ENCODE data around the gene MRPL50. TPM values are rescaled to one million over a fixed set of nuclear protein-coding genes. Genes with fewer than 3 reads are reported as not detected.

MRPL50 gene
- total RNA-seq, 2 experiments from 2014 or later, result 9.2 to 10.2 TPM

DNA sequence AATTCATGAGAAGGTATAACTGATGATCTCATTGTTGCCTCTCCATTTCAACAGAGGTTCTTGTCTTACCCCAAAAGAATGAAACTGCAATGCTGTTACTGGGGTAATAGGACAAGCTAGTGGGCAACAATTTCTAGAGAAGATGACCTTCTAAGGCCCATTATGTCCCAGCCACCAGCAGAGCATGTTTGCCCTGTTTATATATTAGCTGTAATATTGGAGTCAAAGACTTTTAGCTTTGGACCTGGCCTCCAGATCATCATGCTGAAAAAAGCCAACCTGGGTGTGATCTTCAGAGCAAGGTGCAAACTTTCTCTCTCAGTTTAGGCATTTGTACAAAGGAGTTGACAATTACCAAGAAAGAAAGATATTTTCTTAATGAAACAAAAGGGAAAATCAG, 33.8 kb upstream of the MRPL50 start:
- peaks cover 7% of the 10 kb centered on the region for H3K27me3 Mint-ChIP-seq
- ChIA-PET POLR2A (no interaction called here), CTCF (no interaction called here)
- no peaks in the 10 kb centered on the region for H3K9me3 Mint-ChIP-seq
- no peak overlapping the region for H3K27ac Mint-ChIP-seq
- no peaks in the 10 kb centered on the region for H3K36me3 Mint-ChIP-seq (ENCODE audit: low read depth)
- DNase-seq, result no peak
- no peaks in the 10 kb centered on the region for H3K4me1 Mint-ChIP-seq
- H3K4me3 Mint-ChIP-seq, result no peak overlapping the region

DNA sequence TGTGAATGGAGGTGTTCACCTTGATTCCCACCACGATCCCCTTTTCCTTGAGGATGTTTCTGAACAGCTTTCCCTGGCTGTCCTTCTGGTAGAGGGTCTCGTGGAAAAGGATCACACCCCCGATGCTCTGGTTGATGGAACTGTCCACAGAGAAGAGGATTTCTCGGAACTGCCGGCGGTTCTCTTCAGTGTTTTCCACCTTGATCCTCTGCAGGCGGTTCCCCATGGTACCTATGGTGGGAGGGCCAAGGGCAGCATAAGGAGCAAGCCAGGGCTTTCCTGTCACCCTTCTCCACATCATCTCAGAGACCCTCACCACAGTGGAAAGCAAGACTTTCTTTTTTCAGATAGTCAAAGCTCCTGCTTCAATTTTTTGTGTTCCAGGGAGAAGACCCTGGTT, 31.3 kb upstream of the MRPL50 start:
- ChIA-PET POLR2A (no interaction called here), CTCF (no interaction called here)
- no peak overlapping the region for H3K27ac Mint-ChIP-seq
- no peaks in the 10 kb centered on the region for H3K27me3 Mint-ChIP-seq
- DNase-seq, result no peak
- H3K9me3 Mint-ChIP-seq, result no peaks in the 10 kb centered on the region
- H3K36me3 Mint-ChIP-seq (ENCODE audit: low read depth), result no peaks in the 10 kb centered on the region
- H3K4me3 Mint-ChIP-seq, result no peak overlapping the region
- no peaks in the 10 kb centered on the region for H3K4me1 Mint-ChIP-seq

DNA sequence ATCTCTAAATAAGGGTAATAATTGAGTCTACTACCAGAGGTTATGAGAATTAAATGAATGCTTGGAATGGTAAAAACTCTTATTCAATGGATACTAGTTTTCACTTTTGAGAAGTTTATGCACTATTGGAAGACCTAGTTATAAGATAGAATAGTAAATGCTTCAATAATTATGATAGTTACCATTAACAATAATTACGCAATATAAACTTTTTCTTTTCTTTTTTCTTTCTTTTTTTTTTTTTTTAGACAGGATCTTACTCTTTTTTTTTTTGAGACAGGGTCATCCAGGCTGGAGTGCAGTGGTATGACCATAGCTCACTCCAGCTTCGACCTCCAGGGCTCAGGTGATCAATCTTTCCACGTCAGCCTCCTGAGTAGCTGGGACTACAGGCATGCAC, 30.5 kb upstream of the MRPL50 start:
- Mint-ChIP-seq H3K27ac (no peak overlapping the region), H3K36me3 (ENCODE audit: low read depth) (no peaks in the 10 kb centered on the region), H3K27me3 (peaks cover 3% of the 10 kb centered on the region), H3K9me3 (no peaks in the 10 kb centered on the region), H3K4me1 (no peaks in the 10 kb centered on the region), H3K4me3 (no peak overlapping the region)
- CTCF ChIA-PET, result no interaction called here
- POLR2A ChIA-PET, result no interaction called here
- DNase-seq, result no peak

DNA sequence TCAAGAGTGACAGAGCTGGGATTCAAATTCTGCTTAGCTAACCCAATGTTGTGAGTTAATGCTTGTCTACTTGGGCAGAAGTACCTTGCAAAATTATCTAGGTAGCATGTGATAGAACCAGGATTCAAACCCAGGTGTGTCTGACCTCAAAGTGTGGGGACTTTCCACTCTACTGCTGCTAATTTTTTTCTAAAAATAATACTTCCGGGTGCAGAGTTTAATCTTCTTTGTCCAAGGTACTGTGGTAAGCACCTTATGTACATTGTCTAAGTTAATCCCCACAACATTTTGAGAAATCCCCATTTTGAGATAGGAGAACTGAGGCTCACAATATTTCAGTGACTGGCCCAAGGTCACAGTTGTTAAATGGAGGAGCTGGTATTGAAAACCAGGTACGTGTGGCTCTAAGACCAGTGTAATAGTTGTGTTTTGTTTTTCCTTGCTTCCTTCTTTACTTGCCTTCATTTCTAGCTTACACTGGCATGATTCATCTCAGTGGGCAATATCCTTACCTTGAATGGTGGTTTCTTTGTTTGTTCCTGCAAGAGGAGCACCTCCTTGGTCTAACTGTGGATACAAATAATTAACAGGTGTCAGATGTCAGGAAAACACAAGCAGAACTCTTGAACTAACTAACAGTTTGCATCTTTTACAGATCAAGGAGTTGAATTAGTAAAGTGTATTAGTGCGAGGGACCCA, 29.7 kb upstream of the MRPL50 start:
- Mint-ChIP-seq H3K4me1 (no peaks in the 10 kb centered on the region), H3K27me3 (peaks cover 8% of the 10 kb centered on the region), H3K4me3 (no peak overlapping the region), H3K27ac (no peak overlapping the region), H3K36me3 (ENCODE audit: low read depth) (no peaks in the 10 kb centered on the region), H3K9me3 (no peaks in the 10 kb centered on the region)
- ChIA-PET POLR2A (no interaction called here), CTCF (no interaction called here)
- DNase-seq, result no peak

DNA sequence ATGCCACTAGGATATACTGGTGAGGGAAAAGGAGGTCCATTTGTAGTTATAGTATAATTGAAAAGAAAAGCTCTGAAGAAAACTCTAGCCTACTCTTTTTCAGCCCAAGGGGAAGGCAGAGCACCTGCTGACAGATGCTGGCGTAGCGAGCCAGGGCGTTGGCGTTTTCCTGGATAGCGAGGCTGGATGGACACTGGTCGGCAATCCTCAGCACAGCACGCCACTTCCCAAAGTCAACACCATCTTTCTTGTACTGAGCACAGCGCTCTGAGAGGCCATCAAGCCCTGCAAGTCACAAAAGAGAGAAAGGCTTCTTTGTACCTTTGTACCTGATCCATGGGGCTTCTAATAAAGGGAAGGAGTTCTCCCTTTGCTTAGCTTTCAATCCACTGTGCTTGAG, 28.9 kb upstream of the MRPL50 start:
- peaks cover 8% of the 10 kb centered on the region for H3K27me3 Mint-ChIP-seq
- CTCF ChIA-PET, result no interaction called here
- DNase-seq, result no peak
- H3K9me3 Mint-ChIP-seq, result peaks cover under 1% of the 10 kb centered on the region
- H3K4me3 Mint-ChIP-seq, result no peak overlapping the region
- H3K27ac Mint-ChIP-seq, result no peak overlapping the region
- POLR2A ChIA-PET, result no interaction called here
- no peaks in the 10 kb centered on the region for H3K36me3 Mint-ChIP-seq (ENCODE audit: low read depth)
- H3K4me1 Mint-ChIP-seq, result no peaks in the 10 kb centered on the region

DNA sequence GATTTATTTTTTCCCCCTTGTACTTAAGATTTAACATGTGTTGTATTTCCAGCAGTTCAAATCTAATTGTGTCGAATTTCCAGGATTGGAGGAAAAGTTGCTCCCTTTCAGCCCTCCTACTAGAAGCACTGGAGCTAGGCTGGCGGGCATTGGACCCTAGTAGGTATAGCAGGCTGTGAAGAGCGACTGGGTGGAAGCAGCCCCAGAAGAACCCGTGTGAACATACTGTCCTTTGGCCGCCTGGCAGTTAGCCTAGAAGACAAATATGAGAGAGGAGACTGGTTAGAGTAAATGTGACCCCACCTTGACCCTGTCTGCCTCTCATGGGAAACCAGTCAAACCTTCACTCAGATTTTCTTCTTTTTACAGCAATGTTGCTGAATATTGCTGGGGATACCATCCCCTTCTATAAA, 23.2 kb upstream of the MRPL50 start:
- no peak overlapping the region for H3K27ac Mint-ChIP-seq
- H3K36me3 Mint-ChIP-seq (ENCODE audit: low read depth), result no peaks in the 10 kb centered on the region
- no peak overlapping the region for H3K4me3 Mint-ChIP-seq
- POLR2A ChIA-PET, result no interaction called here
- H3K4me1 Mint-ChIP-seq, result no peaks in the 10 kb centered on the region
- peaks cover 8% of the 10 kb centered on the region for H3K27me3 Mint-ChIP-seq
- CTCF ChIA-PET, result no interaction called here
- peaks cover 9% of the 10 kb centered on the region for H3K9me3 Mint-ChIP-seq
- DNase-seq, result no peak

DNA sequence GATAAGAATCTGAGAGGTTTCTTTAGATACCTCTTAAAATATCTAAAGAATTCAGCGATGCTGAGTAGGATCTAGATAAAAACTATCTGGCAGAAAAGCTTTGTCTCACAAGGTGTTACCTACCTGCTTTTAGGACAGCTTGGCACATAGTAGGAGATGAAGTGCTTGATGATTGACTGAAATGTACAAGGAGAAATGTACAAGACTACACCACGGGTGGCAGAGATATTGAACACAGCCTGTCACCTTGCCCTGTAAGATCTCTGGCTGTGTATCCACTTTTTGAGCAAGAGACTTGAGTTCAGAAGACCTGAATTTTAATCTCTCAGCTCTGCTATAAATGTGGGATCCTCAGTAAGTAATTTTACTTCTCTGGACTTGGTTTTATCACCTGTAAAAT, 21.4 kb upstream of the MRPL50 start:
- ChIA-PET CTCF (no interaction called here), POLR2A (no interaction called here)
- no peaks in the 10 kb centered on the region for H3K36me3 Mint-ChIP-seq (ENCODE audit: low read depth)
- H3K9me3 Mint-ChIP-seq, result peaks cover 17% of the 10 kb centered on the region
- DNase-seq, result no peak
- H3K27ac Mint-ChIP-seq, result no peak overlapping the region
- H3K4me1 Mint-ChIP-seq, result no peaks in the 10 kb centered on the region
- no peak overlapping the region for H3K4me3 Mint-ChIP-seq
- H3K27me3 Mint-ChIP-seq, result peaks cover 8% of the 10 kb centered on the region

DNA sequence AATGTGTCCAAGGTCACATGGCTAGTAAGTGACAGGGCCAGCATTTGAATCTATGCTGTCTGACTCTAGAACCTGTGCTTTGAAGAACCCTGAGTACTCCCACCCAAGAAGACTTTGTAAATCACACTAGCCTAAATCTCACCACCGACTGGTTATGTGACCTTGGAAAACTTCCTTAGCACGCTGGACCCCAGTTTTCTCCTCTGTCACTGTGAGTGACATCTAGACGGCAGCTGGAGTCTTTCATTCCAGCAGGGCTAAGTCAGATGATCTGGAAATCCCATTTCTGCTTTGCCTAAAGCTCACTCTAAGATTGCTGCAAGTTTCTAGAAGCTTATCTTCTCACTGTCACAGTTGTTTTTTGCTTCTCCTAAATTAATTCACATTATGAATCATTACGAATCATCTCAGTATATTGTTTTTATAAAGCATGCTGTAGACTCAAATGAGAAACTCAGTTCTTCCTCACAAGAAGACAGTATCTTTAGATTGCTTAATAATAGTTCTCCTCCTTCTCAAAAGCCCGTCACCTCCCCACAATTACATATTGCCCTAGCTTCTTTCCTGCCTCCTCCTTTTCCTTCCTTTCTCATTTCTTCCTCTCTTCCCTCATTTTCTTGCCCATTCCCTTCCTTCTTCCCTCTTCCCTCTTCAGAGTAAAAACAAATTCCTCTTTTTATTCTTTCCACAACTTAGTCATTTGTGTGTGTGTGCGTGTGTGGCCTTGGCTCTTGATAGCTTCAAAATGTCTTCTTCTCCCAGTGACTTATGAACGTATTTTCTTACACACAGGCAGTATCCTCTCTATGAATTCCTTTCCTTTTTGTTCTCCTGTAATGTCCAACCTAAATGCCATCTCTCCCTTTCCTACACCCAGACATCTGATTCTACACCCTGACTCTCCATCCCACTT, 20.4 kb upstream of the MRPL50 start:
- ChIA-PET POLR2A (interaction anchor here (1.5 kb wide), 1 partner anchor 10 kb away, joined by 3 read pairs; no protein-coding TSS in a partner anchor), CTCF (interaction anchor here (0.7 kb wide), 1 partner anchor 30 kb away, joined by 4 read pairs; no protein-coding TSS in a partner anchor)
- Mint-ChIP-seq H3K36me3 (ENCODE audit: low read depth) (no peaks in the 10 kb centered on the region), H3K27me3 (peaks cover 5% of the 10 kb centered on the region), H3K9me3 (peaks cover 24% of the 10 kb centered on the region), H3K4me1 (no peaks in the 10 kb centered on the region), H3K27ac (no peak overlapping the region), H3K4me3 (no peak overlapping the region)
- DNase-seq, result no peak

DNA sequence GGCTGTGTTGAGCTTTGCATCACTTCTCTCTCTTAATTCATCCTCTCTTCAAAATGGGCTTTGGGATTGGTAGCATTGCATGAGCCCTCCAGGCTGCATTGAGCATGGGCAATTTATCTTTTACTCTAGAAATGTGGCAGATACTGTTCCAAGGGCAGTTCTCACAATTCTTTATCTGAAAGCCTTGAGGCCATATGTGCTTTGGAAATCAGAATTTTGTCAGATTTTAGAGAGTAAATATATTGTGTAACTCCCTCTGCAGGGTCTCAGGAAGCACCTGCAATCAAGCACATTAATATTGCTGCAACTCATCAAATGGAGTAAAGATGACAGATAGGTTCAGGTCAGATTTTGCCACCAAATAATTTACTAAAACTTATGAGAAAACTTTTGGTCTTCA, 19.6 kb upstream of the MRPL50 start:
- Mint-ChIP-seq H3K4me3 (no peak overlapping the region), H3K36me3 (ENCODE audit: low read depth) (peaks cover 7% of the 10 kb centered on the region), H3K27me3 (no peaks in the 10 kb centered on the region), H3K4me1 (no peaks in the 10 kb centered on the region), H3K27ac (no peak overlapping the region), H3K9me3 (peaks cover 32% of the 10 kb centered on the region)
- CTCF ChIA-PET, result no interaction called here
- no peak for DNase-seq
- POLR2A ChIA-PET, result interaction anchor here (1.5 kb wide), 1 partner anchor 9 kb away, joined by 3 read pairs; no protein-coding TSS in a partner anchor

DNA sequence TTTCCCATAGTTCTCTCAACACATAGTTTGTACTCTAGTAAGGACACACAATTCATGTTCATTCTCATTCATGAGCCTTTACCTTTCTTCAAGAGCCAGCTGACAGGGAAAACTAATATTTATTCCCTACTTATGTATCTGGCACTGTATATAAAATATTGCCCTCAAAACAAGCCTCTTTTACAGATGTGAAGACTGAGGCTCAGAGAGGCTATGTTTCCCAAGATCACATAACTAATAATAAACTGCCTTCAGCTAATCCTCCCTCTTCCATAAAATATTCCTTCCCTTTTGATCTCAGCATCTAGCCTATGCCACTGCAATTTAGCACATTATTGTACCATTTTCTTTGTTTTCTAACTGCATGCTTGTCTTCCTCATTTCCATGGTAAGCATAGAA, 19.0 kb upstream of the MRPL50 start:
- DNase-seq, result no peak
- ChIA-PET POLR2A (no interaction called here), CTCF (interaction anchor here (0.8 kb wide), 1 partner anchor 19 kb away, joined by 3 read pairs; the partner anchor contains the start of genes MRPL50 and ZNF189)
- peaks cover 36% of the 10 kb centered on the region for H3K9me3 Mint-ChIP-seq
- no peak overlapping the region for H3K4me3 Mint-ChIP-seq
- no peaks in the 10 kb centered on the region for H3K27me3 Mint-ChIP-seq
- H3K27ac Mint-ChIP-seq, result no peak overlapping the region
- H3K36me3 Mint-ChIP-seq (ENCODE audit: low read depth), result peaks cover 12% of the 10 kb centered on the region
- H3K4me1 Mint-ChIP-seq, result no peaks in the 10 kb centered on the region

DNA sequence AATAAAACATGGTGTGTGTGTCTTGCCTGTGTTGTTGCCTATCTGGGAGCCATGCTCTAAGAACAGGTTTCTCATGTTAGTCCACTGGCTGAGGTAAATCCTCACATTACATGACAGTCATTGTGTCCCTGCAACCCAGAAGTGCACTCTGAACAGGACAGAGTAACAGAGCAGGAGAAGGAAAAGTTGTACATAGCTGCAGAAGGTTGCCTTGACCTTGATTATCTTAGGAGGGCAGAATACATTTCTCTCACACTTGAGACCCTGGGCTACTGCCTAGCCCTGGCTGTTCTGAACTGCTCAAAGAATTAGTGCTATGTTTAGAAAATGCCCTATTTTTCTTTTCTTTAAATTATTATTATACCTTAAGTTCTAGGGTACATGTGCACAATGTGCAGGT, 17.2 kb upstream of the MRPL50 start:
- no peak overlapping the region for H3K27ac Mint-ChIP-seq
- H3K9me3 Mint-ChIP-seq, result peaks cover 47% of the 10 kb centered on the region
- no peaks in the 10 kb centered on the region for H3K4me1 Mint-ChIP-seq

DNA sequence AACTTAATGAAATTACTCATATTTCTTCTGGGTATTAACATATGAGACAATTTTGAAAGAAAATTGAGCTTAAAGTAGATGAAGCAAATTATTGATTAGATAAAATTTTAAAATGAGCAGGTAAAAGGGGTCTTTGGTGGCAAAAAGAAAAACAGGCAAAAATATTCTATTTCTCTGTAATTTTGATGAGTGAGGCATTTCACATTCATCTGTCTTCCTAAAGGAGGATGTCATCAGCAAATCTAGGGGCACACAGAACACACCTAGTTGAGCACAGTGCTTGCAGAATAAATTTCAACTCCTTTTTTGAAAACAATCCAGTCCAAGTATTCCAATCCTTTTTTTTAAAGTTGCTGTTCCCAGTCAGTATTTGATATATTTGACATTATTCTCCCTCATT, 16.4 kb upstream of the MRPL50 start:
- H3K9me3 Mint-ChIP-seq, result peaks cover 52% of the 10 kb centered on the region
- no peak overlapping the region for H3K27ac Mint-ChIP-seq
- H3K4me1 Mint-ChIP-seq, result no peaks in the 10 kb centered on the region
- CTCF ChIA-PET, result no interaction called here
- peaks cover 21% of the 10 kb centered on the region for H3K36me3 Mint-ChIP-seq (ENCODE audit: low read depth)
- POLR2A ChIA-PET, result no interaction called here
- no peak for DNase-seq
- no peak overlapping the region for H3K4me3 Mint-ChIP-seq
- no peaks in the 10 kb centered on the region for H3K27me3 Mint-ChIP-seq

More for the DNA sequence above, 17.2 kb upstream of the MRPL50 start:
- DNase-seq, result no peak
- no peaks in the 10 kb centered on the region for H3K27me3 Mint-ChIP-seq
- peaks cover 19% of the 10 kb centered on the region for H3K36me3 Mint-ChIP-seq (ENCODE audit: low read depth)
- POLR2A ChIA-PET, result no interaction called here
- no peak overlapping the region for H3K4me3 Mint-ChIP-seq
- CTCF ChIA-PET, result no interaction called here

DNA sequence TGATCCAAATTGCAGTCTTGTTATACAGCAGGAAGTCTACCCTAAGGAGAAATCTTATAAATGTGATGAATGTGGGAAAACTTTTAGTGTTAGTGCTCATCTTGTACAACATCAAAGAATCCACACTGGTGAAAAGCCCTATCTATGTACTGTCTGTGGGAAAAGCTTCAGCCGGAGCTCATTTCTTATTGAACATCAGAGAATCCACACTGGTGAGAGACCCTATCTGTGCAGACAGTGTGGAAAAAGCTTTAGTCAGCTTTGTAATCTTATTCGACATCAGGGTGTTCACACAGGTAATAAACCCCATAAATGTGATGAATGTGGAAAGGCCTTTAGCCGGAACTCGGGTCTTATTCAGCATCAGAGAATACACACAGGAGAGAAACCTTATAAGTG, 10.7 kb upstream of the MRPL50 start:
- ChIA-PET POLR2A (interaction anchor here (0.7 to 1.1 kb wide), 2 partner anchors 10 to 11 kb away, joined by 3 read pairs; partner anchors contain the start of genes MRPL50 and ZNF189), CTCF (interaction anchor here (2.2 kb wide), 1 partner anchor 20 kb away, joined by 5 read pairs; no protein-coding TSS in a partner anchor)
- H3K9me3 Mint-ChIP-seq, result peaks cover 78% of the 10 kb centered on the region

More for the DNA sequence above, 10.7 kb upstream of the MRPL50 start:
- Mint-ChIP-seq H3K36me3 (ENCODE audit: low read depth) (peaks cover 75% of the 10 kb centered on the region), H3K4me1 (no peaks in the 10 kb centered on the region), H3K27ac (no peak overlapping the region), H3K27me3 (no peaks in the 10 kb centered on the region), H3K4me3 (no peak overlapping the region)
- DNase-seq, result no peak
